Stomach (tissue), 9 donors: ENCODE data around the gene HCFC1. TPM values are rescaled to one million over a fixed set of nuclear protein-coding genes. Genes with fewer than 3 reads are reported as not detected.

Experiments used
- DNase-seq, 2 donors: peaks; one replicate each; pipeline versions ENCODE4 v3.0.0 to v3.0.0-alpha.2; 2013 to 2019
- H3K27ac ChIP-seq, 5 donors: fragments of 200-600 bp in 4 of 5; sonication (generic) in 4 of 5; one replicate each; pipeline ENCODE4 v1.5.1; 2013 to 2019; ENCODE audit warnings: mild to moderate bottlenecking in 1 of 5, moderate library complexity in 1 of 5
- H3K27me3 ChIP-seq, 3 donors: fragments of 200-600 bp; sonication (generic); one replicate each; pipeline ENCODE4 v1.5.1; 2017 to 2019; ENCODE audit warnings: mixed run types in 1 of 3
- H3K36me3 ChIP-seq, 4 donors: fragments of 200-600 bp; sonication (generic); 1 replicate in 3 of 4; 2 replicates in 1 of 4; pipeline ENCODE4 v1.5.1; 2016 to 2019
- H3K4me1 ChIP-seq, 4 donors: fragments of 200-600 bp; sonication (generic); one replicate each; pipeline ENCODE4 v1.5.1; 2016 to 2019
- H3K4me3 ChIP-seq, 4 donors: fragments of 200-600 bp; sonication (generic) in 3 of 4; one replicate each; pipeline ENCODE4 v1.5.1; 2016 to 2019; ENCODE audit warnings: mild to moderate bottlenecking in 1 of 4
- H3K9me3 ChIP-seq, 4 donors: fragments of 200-600 bp; sonication (generic); one replicate each; pipeline ENCODE4 v1.5.1; 2016 to 2019
- EP300 ChIP-seq: sonication (generic); formaldehyde crosslinking; IDR thresholded peaks from one replicate; pipeline ENCODE4 v1.6.1; 2017; ENCODE audit warnings: antibody characterized with exemption
- POLR2A ChIP-seq, 4 donors: fragments of 450-650 bp; IDR thresholded peaks; one replicate each; pipeline ENCODE4 v1.6.1; 2016; ENCODE audit warnings: antibody characterized with exemption in 4 of 4, control low read depth in 2 of 4, mild to moderate bottlenecking in 1 of 4, moderate library complexity in 1 of 4
- POLR2AphosphoS5 ChIP-seq, 3 donors: sonication (generic); formaldehyde crosslinking; IDR thresholded peaks; one replicate each; pipeline ENCODE4 v1.6.1; 2016; ENCODE audit warnings: antibody characterized with exemption in 3 of 3
- WGBS, 5 donors: extraction: QIAGEN DNeasy Blood & Tissue Kit in 3 of 5; methylation state at CpG; one replicate each; pipeline versions ENCODE4 v1.1.5 to v1.1.7; 2013 to 2018; 5-methylcytosine and 5-hydroxymethylcytosine counted together
- intact Hi-C: fragments of 100-400 bp; cut with DNase I; formaldehyde crosslinking; loops from one replicate; pipeline ENCODE4 v1.15.1; 2023; ENCODE audit warnings: low total_unique reads
- polyA plus RNA-seq, 3 donors: library from polyadenylated mRNA; stranded (reverse); fragments of 200-250 nt; gene quantifications; one replicate each; pipeline ENCODE4 v1.2.3, GENCODE V29; 2013
- total RNA-seq, 5 donors: library from RNA; depleted of rRNA; stranded (reverse); fragments of >200 nt; gene quantifications; one replicate each; pipeline versions ENCODE4 v1.1.0 to v1.2.3, GENCODE V29; 2014 to 2016
- TF ChIP-seq, protein P1 (sequence below), 7 experiments: fragments of 450-650 bp in 4 of 7; fragments of 200-600 bp in 3 of 7; sonication (generic) in 3 of 7; IDR thresholded peaks; one replicate each; pipeline ENCODE4 v1.5.1; 2016 to 2019; ENCODE audit warnings: antibody characterized with exemption in 7 of 7, control low read depth in 2 of 7, mild to moderate bottlenecking in 1 of 7
- donor health status: healthy with polysubstance abuse.
- donor health status: Bipolar disorder and iron deficiency.
- donor health status: healthy.

Gene HCFC1
- total and polyA plus RNA-seq, 8 donors = 9.0 to 61.6 (median 17.8) TPM

DNA sequence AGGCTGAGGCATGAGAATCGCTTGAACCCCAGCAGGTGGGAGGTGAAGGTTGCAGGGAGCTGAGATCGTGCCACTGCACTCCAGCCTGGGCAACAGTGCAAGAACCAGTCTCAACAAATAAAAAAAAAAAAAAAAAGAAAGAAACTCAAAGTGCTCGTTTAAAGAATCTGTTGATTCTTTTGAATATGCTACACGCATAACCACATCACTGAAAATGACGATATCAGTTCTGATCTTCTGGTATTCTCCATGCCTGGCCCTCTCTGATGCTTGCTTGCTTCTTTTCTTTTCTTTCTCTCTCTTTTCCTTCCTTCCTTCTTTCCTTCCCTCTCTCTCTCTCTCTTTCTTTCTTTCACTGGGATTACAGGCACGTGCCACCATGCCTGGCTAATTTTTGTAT, 59.8 kb downstream of the HCFC1 start:
- intact Hi-C loops = no loop called here
- no peak for DNase-seq
- peaks cover 0 to 19% (median 0%) of the 10 kb centered on the region in 3 donors for H3K27me3 ChIP-seq
- H3K9me3 ChIP-seq = no peaks in the 10 kb centered on the region
- peaks cover 0 to 16% (median 2%) of the 10 kb centered on the region in 4 donors for H3K36me3 ChIP-seq
- 73 to 86% (median 85%) methylated on average over 5 to 6 of the region's 6 CpGs for WGBS, 5 donors
- no peak for TF ChIP-seq EP300
- TF ChIP-seq POLR2AphosphoS5 (IDR thresholded peaks at IDR 0.05) = no peak
- no peak for TF ChIP-seq POLR2A (IDR thresholded peaks at IDR 0.05)
- TF ChIP-seq, protein P1, sequence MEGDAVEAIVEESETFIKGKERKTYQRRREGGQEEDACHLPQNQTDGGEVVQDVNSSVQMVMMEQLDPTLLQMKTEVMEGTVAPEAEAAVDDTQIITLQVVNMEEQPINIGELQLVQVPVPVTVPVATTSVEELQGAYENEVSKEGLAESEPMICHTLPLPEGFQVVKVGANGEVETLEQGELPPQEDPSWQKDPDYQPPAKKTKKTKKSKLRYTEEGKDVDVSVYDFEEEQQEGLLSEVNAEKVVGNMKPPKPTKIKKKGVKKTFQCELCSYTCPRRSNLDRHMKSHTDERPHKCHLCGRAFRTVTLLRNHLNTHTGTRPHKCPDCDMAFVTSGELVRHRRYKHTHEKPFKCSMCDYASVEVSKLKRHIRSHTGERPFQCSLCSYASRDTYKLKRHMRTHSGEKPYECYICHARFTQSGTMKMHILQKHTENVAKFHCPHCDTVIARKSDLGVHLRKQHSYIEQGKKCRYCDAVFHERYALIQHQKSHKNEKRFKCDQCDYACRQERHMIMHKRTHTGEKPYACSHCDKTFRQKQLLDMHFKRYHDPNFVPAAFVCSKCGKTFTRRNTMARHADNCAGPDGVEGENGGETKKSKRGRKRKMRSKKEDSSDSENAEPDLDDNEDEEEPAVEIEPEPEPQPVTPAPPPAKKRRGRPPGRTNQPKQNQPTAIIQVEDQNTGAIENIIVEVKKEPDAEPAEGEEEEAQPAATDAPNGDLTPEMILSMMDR (IDR thresholded peaks at IDR 0.05) = no peak
- no peak overlapping the region for H3K27ac ChIP-seq
- no peak overlapping the region for H3K4me3 ChIP-seq
- no peaks in the 10 kb centered on the region for H3K4me1 ChIP-seq

DNA sequence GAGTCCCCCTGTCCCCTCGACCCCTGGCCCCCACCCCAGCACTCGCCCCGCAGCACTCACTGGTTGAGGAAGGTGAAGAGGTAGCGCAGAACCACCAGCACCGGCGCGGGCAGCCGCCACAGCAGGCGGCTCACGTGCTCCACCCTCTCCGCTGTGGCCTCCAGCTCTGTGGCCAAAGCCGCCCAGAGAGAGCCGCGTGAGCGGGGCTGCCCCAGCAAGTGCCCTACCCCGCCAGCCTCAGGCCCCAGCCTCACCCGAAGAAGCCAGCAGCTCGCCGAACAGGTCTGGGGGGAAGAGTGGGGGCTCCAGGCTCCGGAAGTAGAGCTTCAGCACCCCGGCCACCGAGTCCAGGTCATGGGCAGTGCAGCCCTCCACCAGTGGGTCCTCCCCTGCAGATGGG, 61.2 kb downstream of the HCFC1 start:
- Histone ChIP-seq H3K27me3 (peaks cover 0 to 26% (median 0%) of the 10 kb centered on the region in 3 donors), H3K36me3 (peaks cover 0 to 16% (median 2%) of the 10 kb centered on the region in 4 donors), H3K4me3 (no peak overlapping the region), H3K4me1 (no peaks in the 10 kb centered on the region), H3K9me3 (no peaks in the 10 kb centered on the region), H3K27ac (no peak overlapping the region)
- WGBS, 5 donors = 89 to 95% (median 93%) methylated on average over 4 to 22 of the region's 22 CpGs; no CpG with 5 or more reads in 1 of the 5 donors
- intact Hi-C loops = no loop called here
- no peak for DNase-seq
- TF ChIP-seq, protein P1 (IDR thresholded peaks at IDR 0.05) = no peak
- TF ChIP-seq EP300 = no peak
- no peak for TF ChIP-seq POLR2A (IDR thresholded peaks at IDR 0.05)
- TF ChIP-seq POLR2AphosphoS5 (IDR thresholded peaks at IDR 0.05) = no peak

DNA sequence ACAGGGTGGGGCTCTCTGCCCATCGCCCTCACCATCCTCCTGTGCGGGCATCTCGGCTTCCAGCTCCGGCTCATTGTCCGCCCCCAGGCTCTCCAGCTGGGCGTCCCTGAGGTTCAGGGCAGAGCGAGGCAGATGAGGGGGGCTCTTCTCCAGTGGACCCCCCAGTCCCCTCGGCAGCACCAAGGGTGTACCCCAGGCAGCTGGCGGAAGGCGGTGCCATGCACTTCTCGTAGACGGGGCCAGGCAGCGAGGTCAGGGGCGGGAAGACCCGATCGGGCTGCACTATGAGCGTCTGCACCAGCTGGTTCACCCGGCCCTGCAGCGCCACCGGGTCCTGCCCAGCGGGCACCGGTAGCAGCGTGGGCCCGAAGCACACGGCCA, 61.6 kb downstream of the HCFC1 start:
- intact Hi-C loops = no loop called here
- H3K4me1 ChIP-seq = peaks cover 0 to under 1% (median 0%) of the 10 kb centered on the region in 4 donors
- peaks cover 0 to 16% (median 2%) of the 10 kb centered on the region in 4 donors for H3K36me3 ChIP-seq
- WGBS, 5 donors = 92 to 97% (median 97%) methylated on average over 21 to 25 of the region's 25 CpGs; no CpG with 5 or more reads in 2 of the 5 donors
- H3K9me3 ChIP-seq = no peaks in the 10 kb centered on the region
- DNase-seq = no peak
- no peak overlapping the region for H3K4me3 ChIP-seq
- peaks cover 0 to 27% (median 0%) of the 10 kb centered on the region in 3 donors for H3K27me3 ChIP-seq
- no peak for TF ChIP-seq EP300
- TF ChIP-seq POLR2AphosphoS5 (IDR thresholded peaks at IDR 0.05) = no peak
- no peak overlapping the region for H3K27ac ChIP-seq

DNA sequence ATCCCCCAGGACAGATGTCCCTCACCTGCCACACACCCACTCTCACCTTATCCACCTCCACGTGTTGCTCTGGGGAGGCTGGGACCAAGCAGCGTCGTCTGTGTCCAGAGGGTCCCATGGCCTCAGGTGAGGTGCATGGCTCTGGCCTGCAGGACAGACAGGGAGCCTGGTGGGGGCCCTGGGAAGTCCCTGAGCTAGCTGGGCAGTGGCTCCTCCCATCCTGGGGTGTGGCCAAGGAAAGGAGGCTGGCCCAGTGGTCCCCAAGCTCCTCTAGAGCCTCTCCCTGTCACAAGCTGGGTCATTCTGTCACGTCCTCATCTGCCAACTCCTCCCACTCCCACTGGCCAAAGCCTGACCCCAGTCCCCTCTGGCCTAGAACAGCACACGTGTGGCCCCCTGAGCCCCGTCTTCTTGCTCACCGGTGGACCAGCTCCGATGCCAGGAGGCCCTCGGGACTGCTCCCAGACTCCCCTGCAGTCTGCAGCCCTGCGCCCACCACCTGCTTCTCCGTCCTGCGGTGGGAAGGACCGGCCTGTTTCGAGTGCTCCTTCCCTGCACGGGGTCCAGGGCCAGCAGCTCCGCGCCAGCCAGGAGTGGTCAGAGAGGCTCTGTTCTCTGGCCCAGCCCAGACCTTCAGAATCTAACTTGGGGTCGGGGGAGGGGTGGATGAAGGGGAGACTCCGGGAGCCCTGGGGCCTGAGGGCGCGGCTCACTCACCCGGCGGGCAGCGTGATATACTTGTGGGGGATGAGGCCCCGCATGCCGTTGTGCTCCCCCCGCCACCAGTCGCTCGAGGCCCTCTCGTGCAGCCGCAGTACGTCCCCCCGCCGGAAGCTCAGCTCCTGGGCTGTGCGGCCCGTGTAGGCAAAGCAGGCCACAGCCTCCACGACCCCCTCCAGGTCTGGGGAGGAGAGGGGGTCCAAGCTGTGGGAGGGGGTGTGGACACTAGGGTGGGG, 62.3 kb downstream of the HCFC1 start:
- Histone ChIP-seq H3K27me3 (peaks cover 0 to 34% (median 0%) of the 10 kb centered on the region in 3 donors), H3K9me3 (no peaks in the 10 kb centered on the region), H3K4me3 (no peak overlapping the region), H3K4me1 (peaks cover 0 to 7% (median 0%) of the 10 kb centered on the region in 4 donors), H3K27ac (no peak overlapping the region), H3K36me3 (peaks cover 0 to 16% (median 2%) of the 10 kb centered on the region in 4 donors)
- WGBS, 5 donors = 70 to 77% (median 74%) methylated on average over 6 to 37 of the region's 37 CpGs
- DNase-seq = peak in 1 of 2 donors; percentile 26
- intact Hi-C loops = no loop called here
- TF ChIP-seq POLR2A (IDR thresholded peaks at IDR 0.05) (no peak), POLR2AphosphoS5 (IDR thresholded peaks at IDR 0.05) (no peak), EP300 (no peak)
- TF ChIP-seq, protein P1 (IDR thresholded peaks at IDR 0.05) = no peak
